ENCODE measurements around the gene CEP170B.

- TF ChIP-seq ATF3 (IDR thresholded peaks at IDR 0.05), result no peak
- TF ChIP-seq ATF3 (CRISPR knock-in tag; conservative IDR thresholded peaks at IDR 0.05), result no peak
- TF ChIP-seq, protein P1, sequence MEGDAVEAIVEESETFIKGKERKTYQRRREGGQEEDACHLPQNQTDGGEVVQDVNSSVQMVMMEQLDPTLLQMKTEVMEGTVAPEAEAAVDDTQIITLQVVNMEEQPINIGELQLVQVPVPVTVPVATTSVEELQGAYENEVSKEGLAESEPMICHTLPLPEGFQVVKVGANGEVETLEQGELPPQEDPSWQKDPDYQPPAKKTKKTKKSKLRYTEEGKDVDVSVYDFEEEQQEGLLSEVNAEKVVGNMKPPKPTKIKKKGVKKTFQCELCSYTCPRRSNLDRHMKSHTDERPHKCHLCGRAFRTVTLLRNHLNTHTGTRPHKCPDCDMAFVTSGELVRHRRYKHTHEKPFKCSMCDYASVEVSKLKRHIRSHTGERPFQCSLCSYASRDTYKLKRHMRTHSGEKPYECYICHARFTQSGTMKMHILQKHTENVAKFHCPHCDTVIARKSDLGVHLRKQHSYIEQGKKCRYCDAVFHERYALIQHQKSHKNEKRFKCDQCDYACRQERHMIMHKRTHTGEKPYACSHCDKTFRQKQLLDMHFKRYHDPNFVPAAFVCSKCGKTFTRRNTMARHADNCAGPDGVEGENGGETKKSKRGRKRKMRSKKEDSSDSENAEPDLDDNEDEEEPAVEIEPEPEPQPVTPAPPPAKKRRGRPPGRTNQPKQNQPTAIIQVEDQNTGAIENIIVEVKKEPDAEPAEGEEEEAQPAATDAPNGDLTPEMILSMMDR (IDR thresholded peaks at IDR 0.05 in 2 of 3, conservative IDR thresholded peaks at IDR 0.05 in 1 of 3; ENCODE audit: insufficient read depth in 2 of 3, low read depth in 1 of 3, low read length in 3 of 3), result no peak
- no peak for TF ChIP-seq MXD1 (CRISPR knock-in tag; IDR thresholded peaks at IDR 0.05; ENCODE audit: borderline replicate concordance, poor library complexity, severe bottlenecking)
- no peak for TF ChIP-seq DNMT1 (IDR thresholded peaks at IDR 0.05)
- TF ChIP-seq RAD51 (IDR thresholded peaks at IDR 0.05; ENCODE audit: borderline replicate concordance, low read depth), result no peak
- no peak for TF ChIP-seq PBX2 (CRISPR knock-in tag; IDR thresholded peaks at IDR 0.05; ENCODE audit: low read depth)
- no peak for TF ChIP-seq PBX2 (tag; conservative IDR thresholded peaks at IDR 0.05; ENCODE audit: low read depth)
- no peak for TF ChIP-seq ZNF75A (CRISPR knock-in tag; IDR thresholded peaks at IDR 0.05)
- no peak for TF ChIP-seq POLR2AphosphoS5 (IDR thresholded peaks at IDR 0.05; ENCODE audit: control insufficient read depth, insufficient read depth, low read depth, low read length)
- no peak for TF ChIP-seq SMARCA4 (IDR thresholded peaks at IDR 0.05)
- TF ChIP-seq, protein P2, sequence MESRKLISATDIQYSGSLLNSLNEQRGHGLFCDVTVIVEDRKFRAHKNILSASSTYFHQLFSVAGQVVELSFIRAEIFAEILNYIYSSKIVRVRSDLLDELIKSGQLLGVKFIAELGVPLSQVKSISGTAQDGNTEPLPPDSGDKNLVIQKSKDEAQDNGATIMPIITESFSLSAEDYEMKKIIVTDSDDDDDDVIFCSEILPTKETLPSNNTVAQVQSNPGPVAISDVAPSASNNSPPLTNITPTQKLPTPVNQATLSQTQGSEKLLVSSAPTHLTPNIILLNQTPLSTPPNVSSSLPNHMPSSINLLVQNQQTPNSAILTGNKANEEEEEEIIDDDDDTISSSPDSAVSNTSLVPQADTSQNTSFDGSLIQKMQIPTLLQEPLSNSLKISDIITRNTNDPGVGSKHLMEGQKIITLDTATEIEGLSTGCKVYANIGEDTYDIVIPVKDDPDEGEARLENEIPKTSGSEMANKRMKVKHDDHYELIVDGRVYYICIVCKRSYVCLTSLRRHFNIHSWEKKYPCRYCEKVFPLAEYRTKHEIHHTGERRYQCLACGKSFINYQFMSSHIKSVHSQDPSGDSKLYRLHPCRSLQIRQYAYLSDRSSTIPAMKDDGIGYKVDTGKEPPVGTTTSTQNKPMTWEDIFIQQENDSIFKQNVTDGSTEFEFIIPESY (CRISPR knock-in tag; IDR thresholded peaks at IDR 0.05), result no peak
- no peak for TF ChIP-seq FOXJ3 (CRISPR knock-in tag; IDR thresholded peaks at IDR 0.05)
- no peak for TF ChIP-seq MAX (CRISPR knock-in tag; IDR thresholded peaks at IDR 0.05)
Observed at GRCh38 chr14:104876251-104876699, 11.2 kb downstream of the CEP170B start.

All from K562 (cell line).